Upper lobe of left lung (tissue), 4 donors: Measurements from ENCODE around the gene EXOC7.

Source experiments
- CTCF ChIP-seq, 6 experiments: fragments of 450-650 bp in 4 of 6; fragments of 200-600 bp in 2 of 6; sonication (generic) in 2 of 6; IDR thresholded peaks; one replicate each; pipeline ENCODE4 v1.5.1; 2016 to 2019; ENCODE audit warnings: antibody characterized with exemption in 6 of 6
- EP300 ChIP-seq, 4 donors: sonication (generic); formaldehyde crosslinking; IDR thresholded peaks; one replicate each; pipeline ENCODE4 v1.5.1; 2017; ENCODE audit warnings: antibody characterized with exemption in 4 of 4, control low read depth in 2 of 4
- POLR2AphosphoS5 ChIP-seq, 2 donors: sonication (generic); formaldehyde crosslinking; IDR thresholded peaks; one replicate each; pipeline ENCODE4 v1.5.1; 2017; ENCODE audit warnings: antibody characterized with exemption in 2 of 2

DNA sequence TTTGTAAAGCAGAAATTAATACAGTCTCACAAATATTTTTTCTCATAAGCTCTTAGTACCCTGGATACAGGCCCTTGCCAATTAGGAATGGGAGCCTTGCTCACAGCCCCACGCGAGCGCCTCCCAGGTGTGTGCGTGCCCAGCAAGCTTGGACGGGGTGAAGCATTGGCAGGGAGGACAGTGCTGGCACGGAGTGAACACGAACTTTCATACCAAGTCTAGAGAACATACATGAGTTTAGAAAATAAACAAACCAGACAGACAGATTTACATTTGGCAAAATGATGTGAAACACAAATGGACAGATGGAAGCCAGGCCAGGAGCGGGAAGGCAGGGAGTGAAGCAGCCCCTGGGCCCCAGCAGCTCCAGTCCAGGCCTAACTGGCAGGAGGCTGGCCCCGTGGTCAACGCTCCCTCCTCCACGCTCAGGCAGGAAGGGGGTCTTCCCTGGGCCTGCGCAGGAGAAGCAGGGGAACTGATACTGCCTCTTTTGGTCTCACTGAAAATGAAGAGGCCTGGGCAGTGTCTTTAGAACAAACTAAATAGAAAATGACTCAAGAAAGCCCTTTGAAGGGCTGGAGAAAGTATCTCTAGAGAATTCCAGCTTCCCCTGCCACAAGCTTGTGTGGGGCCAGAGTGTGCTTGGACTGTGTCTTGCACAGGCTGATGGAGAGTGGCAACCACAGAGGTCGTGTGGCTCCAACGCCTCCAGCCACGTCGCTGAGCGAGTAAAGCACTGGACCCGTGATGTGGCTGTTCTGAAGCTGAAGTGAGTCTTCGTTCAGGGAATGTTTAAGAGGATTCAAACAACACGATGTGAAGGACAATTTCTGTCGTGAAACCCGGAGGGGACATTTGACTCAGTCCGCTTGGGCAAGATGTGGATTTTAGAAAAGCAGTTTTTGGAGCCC is 47.4 kb upstream of the EXOC7 start:
- TF ChIP-seq CTCF (IDR thresholded peaks at IDR 0.05) (no peak), POLR2AphosphoS5 (IDR thresholded peaks at IDR 0.05) (no peak), EP300 (IDR thresholded peaks at IDR 0.05) (no peak)
